Activated B cell treated with CpG ODN at 0.5 μM for 24 hours (primary cell): ENCODE results near the gene CCDC88C. TPM values are rescaled to one million over a fixed set of nuclear protein-coding genes. Genes with fewer than 3 reads are reported as not detected.

Experiments
- ATAC-seq: fragments of 200-7000 bp; cut with Tn5 transposase; one replicate; pipeline ENCODE4 v1.10.0; 2021; ENCODE audit warnings: low read depth, mild to moderate bottlenecking, moderate library complexity
- CTCF ChIA-PET: fragments of 350-600 bp; sonication (Branson Sonifier 250); formaldehyde crosslinking; loops from one replicate; lab custom pipeline; 2021; ENCODE audit warnings: antibody characterized with exemption; lab: Charles Lee
- POLR2A ChIA-PET: fragments of 350-600 bp; sonication (Branson Sonifier 250); formaldehyde crosslinking; loops from one replicate; lab custom pipeline; 2021; ENCODE audit warnings: antibody characterized with exemption; lab: Charles Lee
- DNase-seq: peaks from one replicate; pipeline ENCODE4 v3.0.0; 2022
- H3K27ac Mint-ChIP-seq: one replicate; pipeline ENCODE4 v1.8.0; 2020; ENCODE audit warnings: mixed read lengths
- H3K27me3 Mint-ChIP-seq: one replicate; pipeline ENCODE4 v1.8.0; 2021; ENCODE audit warnings: mixed read lengths
- H3K36me3 Mint-ChIP-seq: one replicate; pipeline ENCODE4 v1.8.0; 2021; ENCODE audit warnings: low read depth, mixed read lengths
- H3K4me1 Mint-ChIP-seq: one replicate; pipeline ENCODE4 v1.8.0; 2021; ENCODE audit warnings: mixed read lengths
- H3K4me3 Mint-ChIP-seq: one replicate; pipeline ENCODE4 v1.8.0; 2020; ENCODE audit warnings: mild to moderate bottlenecking, mixed read lengths
- H3K9me3 Mint-ChIP-seq: one replicate; pipeline ENCODE4 v1.8.0; 2020; ENCODE audit warnings: mixed read lengths
- CTCF ChIP-seq: fragments of 200-600 bp; IDR thresholded peaks from one replicate; pipeline ENCODE4 v1.8.0; 2022; ENCODE audit warnings: antibody characterized with exemption, mild to moderate bottlenecking
- intact Hi-C: fragments of 100-400 bp; cut with micrococcal nuclease; formaldehyde crosslinking; loops from one replicate; pipeline ENCODE4 v1.15.1; 2024
- total RNA-seq: library from RNA; stranded (reverse); gene quantifications from 2 replicates; pipeline ENCODE4 v1.2.3, GENCODE V29; 2022

CCDC88C gene
- total RNA-seq, 1 donor from 2014 or later: 164 TPM

GRCh38 chr14:91293281-91293680 is 124.3 kb downstream of the CCDC88C start:
- Mint-ChIP-seq H3K4me1 (no peaks in the 10 kb centered on the region), H3K4me3 (no peak overlapping the region), H3K9me3 (no peaks in the 10 kb centered on the region), H3K36me3 (peaks cover 96% of the 10 kb centered on the region), H3K27me3 (no peaks in the 10 kb centered on the region), H3K27ac (peak overlapping the region; percentile 37)
- ChIA-PET POLR2A (interaction anchor here (0.7 to 1.1 kb wide), 2 partner anchors 20 to 104 kb away, joined by 5 to 10 read pairs; no protein-coding TSS in a partner anchor), CTCF (interaction anchor here (12.1 kb wide), 1 partner anchor 118 kb away, joined by 265 read pairs; no protein-coding TSS in a partner anchor)
- intact Hi-C loops: no loop called here
- no peak for TF ChIP-seq CTCF
- DNase-seq (no peak), ATAC-seq (no peak)

- H3K4me3 Mint-ChIP-seq: no peak overlapping the region
- H3K27me3 Mint-ChIP-seq: no peaks in the 10 kb centered on the region
- peak overlapping the region; percentile 36 for H3K27ac Mint-ChIP-seq
- H3K4me1 Mint-ChIP-seq: no peaks in the 10 kb centered on the region
- no peaks in the 10 kb centered on the region for H3K9me3 Mint-ChIP-seq
- ChIA-PET POLR2A (interaction anchor here (1.1 kb wide), 1 partner anchor 20 kb away, joined by 5 read pairs; no protein-coding TSS in a partner anchor), CTCF (interaction anchor here (12.1 kb wide), 1 partner anchor 117 kb away, joined by 265 read pairs; no protein-coding TSS in a partner anchor)
- intact Hi-C loops: no loop called here
- H3K36me3 Mint-ChIP-seq: peaks cover 95% of the 10 kb centered on the region
- no peak for DNase-seq
- TF ChIP-seq CTCF: no peak
- ATAC-seq: no peak
Observed at GRCh38 chr14:91292491-91292890, 125.1 kb downstream of the CCDC88C start.

DNA sequence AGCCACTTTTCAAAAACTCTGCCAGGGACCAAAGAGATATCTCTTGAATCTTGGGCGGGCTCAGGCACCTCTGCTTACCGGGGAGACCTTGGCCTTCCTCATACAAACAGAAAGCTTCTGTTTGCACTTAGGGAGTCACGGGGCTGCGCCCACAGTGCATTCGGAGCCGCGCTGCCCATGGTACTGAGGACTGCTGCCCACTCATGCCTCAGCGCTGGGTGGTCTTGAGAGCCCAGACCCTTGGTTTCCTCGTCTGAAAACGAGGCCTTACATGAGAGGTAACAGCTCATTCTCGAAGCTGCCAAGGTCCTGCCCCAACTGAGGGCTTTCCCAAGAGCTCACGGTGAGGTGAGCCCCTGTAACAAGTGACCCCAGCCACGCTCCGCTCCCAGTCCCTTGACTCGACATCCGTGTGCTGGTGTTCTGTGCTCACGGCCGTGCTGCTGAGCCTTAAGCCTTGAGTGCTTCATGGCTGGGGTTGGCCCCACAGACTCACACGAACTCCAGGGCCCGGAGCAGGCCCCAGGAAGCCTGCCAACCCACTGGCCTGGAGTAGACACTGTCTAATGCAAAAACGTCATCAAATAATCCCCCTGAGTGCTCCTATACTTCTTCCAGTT is 125.7 kb downstream of the CCDC88C start:
- H3K4me3 Mint-ChIP-seq: no peak overlapping the region
- H3K36me3 Mint-ChIP-seq: peaks cover 96% of the 10 kb centered on the region
- CTCF ChIA-PET: interaction anchor here (0.6 to 12.1 kb wide), 2 partner anchors 116 to 120 kb away, joined by 4 to 265 read pairs; no protein-coding TSS in a partner anchor
- DNase-seq (no peak), ATAC-seq (no peak)
- TF ChIP-seq CTCF: no peak
- H3K4me1 Mint-ChIP-seq: no peaks in the 10 kb centered on the region
- POLR2A ChIA-PET: no interaction called here
- H3K27me3 Mint-ChIP-seq: no peaks in the 10 kb centered on the region
- H3K27ac Mint-ChIP-seq: peak overlapping the region; percentile 18
- H3K9me3 Mint-ChIP-seq: no peaks in the 10 kb centered on the region
- intact Hi-C loops: no loop called here

GRCh38 chr14:91290986-91291385 is 126.6 kb downstream of the CCDC88C start:
- ChIA-PET CTCF (interaction anchor here (12.1 kb wide), 1 partner anchor 115 kb away, joined by 265 read pairs; no protein-coding TSS in a partner anchor), POLR2A (interaction anchor here (0.6 kb wide), 1 partner anchor 154 kb away, joined by 5 read pairs; no protein-coding TSS in a partner anchor)
- H3K27ac Mint-ChIP-seq: no peak overlapping the region
- ATAC-seq (no peak), DNase-seq (no peak)
- H3K4me1 Mint-ChIP-seq: peaks cover 6% of the 10 kb centered on the region
- H3K4me3 Mint-ChIP-seq: no peak overlapping the region
- intact Hi-C loops: no loop called here
- no peak for TF ChIP-seq CTCF
- H3K9me3 Mint-ChIP-seq: no peaks in the 10 kb centered on the region
- no peaks in the 10 kb centered on the region for H3K27me3 Mint-ChIP-seq
- H3K36me3 Mint-ChIP-seq: peaks cover 95% of the 10 kb centered on the region

GRCh38 chr14:91289464-91289863 is 128.2 kb downstream of the CCDC88C start:
- POLR2A ChIA-PET: interaction anchor here (0.5 kb wide), 1 partner anchor 77 kb away, joined by 3 read pairs; no protein-coding TSS in a partner anchor
- Mint-ChIP-seq H3K36me3 (peaks cover 97% of the 10 kb centered on the region), H3K4me1 (peaks cover 20% of the 10 kb centered on the region), H3K4me3 (no peak overlapping the region), H3K9me3 (no peaks in the 10 kb centered on the region), H3K27ac (no peak overlapping the region), H3K27me3 (no peaks in the 10 kb centered on the region)
- intact Hi-C loops: loop anchor here (5.0 kb wide), 1 partner anchor 302 kb away; no protein-coding TSS in a partner anchor
- ATAC-seq (no peak), DNase-seq (no peak)
- no peak for TF ChIP-seq CTCF
- CTCF ChIA-PET: interaction anchor here (1.0 to 12.1 kb wide), 2 partner anchors 70 to 114 kb away, joined by 3 to 265 read pairs; no protein-coding TSS in a partner anchor
